ENCODE results near the gene KCP.

DNA sequence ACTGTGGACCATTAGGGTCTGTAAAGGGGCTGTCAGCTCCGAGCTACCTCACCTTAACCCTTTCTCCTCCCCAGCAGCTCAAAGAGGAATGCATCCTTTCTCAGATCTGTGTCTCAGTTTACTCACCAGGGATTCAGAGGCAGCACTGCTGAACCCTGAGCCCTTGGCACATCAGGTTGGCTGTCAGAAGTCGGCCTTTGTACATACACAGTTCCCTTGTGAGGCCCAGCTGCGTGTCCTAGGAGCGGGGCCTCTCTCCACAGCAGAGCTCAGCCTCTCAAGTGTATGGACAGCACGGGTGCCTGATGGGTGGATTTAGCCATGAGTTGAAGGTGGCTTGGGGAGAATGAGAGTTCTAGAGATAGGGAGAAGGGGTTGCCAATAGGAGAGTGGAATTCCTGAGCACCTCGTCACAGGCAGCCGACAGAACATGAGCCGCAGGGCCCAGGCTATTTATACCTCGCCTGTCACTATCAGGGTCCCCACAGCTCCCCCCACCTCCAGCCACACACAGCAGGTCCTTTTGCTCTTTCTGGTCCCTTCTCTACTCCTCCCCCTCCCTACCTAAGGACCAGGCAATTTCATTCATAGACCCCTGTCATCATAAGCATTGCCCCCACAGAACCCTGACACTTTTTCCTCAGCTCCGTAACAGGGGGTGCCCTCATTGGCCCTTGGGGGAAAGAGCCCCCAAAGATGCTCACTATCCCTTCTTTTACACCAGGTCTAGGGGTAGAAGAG lies 82.4 kb downstream of the KCP start:
- TF ChIP-seq, protein P1, sequence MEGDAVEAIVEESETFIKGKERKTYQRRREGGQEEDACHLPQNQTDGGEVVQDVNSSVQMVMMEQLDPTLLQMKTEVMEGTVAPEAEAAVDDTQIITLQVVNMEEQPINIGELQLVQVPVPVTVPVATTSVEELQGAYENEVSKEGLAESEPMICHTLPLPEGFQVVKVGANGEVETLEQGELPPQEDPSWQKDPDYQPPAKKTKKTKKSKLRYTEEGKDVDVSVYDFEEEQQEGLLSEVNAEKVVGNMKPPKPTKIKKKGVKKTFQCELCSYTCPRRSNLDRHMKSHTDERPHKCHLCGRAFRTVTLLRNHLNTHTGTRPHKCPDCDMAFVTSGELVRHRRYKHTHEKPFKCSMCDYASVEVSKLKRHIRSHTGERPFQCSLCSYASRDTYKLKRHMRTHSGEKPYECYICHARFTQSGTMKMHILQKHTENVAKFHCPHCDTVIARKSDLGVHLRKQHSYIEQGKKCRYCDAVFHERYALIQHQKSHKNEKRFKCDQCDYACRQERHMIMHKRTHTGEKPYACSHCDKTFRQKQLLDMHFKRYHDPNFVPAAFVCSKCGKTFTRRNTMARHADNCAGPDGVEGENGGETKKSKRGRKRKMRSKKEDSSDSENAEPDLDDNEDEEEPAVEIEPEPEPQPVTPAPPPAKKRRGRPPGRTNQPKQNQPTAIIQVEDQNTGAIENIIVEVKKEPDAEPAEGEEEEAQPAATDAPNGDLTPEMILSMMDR (IDR thresholded peaks at IDR 0.05), result no peak
- no peak for TF ChIP-seq ZFX (IDR thresholded peaks at IDR 0.05; ENCODE audit: borderline replicate concordance)

Measured in 22Rv1 (cell line).